DMS53 (cell line): ENCODE results near the gene MACROD1.

ENCODE experiments used
- DNase-seq: peaks from one replicate; lab custom pipeline; 2025; lab: John Stamatoyannopoulos, UW

Gene MACROD1

DNA sequence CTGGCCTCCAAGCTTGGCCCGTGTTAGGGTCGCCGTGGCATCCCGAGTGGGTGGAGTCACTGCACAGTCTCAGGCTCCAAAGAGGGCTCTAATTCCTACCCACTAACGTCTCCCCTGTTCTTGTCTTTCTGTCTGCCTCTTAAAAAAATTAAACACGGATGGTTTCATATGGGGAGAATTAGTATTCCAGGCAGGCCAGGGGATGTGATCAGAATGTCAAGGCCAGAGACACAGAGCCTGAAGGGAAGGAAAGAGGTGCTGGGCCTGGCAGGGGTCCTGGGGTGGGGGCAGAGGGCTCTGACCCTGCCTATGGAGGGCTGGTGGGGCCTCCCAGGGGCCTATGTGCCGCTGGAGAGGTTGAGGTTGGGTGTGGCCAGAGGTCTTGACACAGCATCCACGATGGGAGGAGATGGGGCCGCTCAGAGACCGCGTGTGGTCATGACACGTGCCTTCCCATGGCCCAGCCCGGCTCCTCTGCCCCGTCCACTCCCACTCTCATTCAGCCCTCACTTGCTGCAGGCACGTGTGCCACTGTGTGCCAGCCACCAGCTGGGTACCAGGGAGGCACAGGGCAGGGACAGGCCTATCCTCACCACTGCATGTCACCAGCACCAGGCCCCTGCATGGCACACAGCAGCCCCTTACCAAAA is 73.7 kb downstream of the MACROD1 start:
- no peak for DNase-seq

DNA sequence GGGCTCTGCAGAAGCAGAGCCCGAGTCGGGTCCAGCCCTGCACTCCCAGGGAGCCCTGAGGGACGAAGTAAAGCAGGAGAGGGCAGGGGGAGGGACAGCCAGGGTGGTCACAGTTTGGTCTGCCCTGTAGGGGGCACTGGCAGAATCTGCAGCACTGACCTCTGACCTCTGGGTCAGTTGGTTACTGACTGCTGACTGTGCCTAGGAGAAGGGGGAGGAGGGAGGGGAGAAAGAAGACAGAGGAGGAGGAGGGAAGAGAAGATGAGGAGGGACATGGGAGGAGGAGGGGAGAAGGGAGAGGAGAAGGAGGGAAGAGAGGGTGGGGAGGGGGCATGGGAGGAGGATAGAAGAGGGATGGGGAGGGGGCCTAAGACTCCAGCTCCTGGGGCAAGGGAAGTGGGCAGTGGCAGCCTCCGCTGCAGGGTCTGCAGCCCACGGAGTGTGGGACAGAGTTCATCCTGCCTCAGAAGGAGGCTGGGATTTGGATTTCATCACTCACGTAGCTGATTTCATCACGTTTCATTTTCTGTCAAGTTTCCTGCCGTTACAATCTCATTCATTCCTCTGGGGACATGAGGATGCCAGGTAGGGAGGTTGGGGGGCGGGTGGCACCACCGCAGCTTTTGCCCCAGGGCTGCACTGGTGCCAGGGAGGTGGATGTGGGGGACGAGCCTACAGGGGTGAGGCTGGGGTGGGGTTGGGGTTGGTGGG is 75.0 kb downstream of the MACROD1 start:
- DNase-seq = no peak

DNA sequence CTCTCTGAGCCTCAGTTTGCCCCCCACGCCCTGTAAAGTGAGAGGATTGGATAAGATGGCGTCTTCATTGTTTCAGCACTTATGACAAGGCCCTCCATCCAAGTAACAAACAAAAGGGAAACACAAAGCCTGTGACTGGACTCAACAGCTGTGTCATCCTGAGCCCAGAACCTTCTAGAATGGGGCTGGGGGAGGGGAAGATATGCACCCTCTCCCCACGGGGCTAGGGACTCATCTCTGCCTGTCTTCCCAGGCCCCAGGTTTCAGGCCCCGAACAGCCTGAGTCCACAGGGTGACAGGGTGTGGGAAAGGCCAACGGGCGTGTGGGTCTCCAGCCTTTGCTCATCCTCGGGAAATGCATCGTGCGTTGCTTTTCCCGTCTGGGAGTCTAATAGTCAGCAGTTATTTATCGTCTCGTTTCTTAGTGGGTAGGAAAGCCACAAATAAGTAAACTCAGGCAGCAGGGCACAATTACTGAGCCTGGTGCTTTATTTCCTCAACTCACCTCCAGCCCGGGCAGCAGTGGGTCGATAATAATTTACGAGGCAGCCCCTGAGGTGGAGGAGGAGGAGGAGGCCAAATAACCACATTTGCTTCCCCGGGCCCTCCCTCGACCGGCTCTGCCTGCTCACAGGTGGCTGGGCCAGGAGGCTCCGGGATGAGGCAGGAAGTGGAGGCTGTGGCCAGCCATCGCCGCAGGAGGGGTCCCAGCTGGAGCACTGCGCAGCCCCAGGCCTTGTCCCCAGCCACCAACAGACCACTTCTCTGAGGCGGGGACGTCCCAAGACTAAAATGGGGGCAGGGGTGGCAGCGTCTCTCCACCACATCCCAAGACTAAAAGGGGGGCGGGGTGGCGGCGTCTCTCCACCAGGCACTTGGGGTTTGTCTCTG is 75.8 kb downstream of the MACROD1 start:
- DNase-seq = no peak

DNA sequence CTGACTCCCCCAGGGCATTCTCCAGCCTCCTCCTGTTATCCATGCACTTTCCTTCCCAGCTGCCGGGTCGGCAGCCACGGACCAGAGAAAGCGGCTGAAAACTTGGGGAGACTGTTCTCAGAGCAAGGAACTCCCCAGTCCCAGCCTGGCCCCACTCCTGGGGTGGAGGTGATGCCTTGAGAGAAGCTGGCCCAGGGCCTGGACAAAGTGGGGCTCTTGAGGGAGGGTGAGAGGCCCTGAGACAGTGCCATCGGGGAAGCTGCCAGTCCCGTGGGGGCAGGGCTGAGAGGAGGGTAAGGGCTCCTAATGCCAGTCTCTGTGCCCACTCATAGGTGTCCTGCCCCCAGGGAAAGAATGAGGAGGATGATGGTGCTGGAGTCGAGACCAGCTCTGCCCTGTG is 76.4 kb downstream of the MACROD1 start:
- DNase-seq = no peak

DNA sequence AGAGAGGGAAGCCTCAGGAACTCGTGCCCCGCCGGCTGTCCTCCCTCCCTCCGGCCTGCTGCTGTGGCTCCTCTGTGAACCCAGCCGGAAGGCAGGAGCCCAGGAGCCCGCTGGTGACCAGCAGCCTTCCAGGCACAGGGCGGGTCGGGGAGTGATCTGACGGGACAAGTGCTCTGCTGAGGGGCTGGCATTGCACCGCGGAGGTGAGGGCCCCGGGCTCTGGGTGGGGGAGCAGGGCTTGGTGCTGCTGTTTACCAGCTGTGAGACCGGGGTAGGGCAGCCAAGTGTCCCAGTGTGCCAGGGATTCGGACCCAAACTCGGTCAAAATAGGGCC is 76.9 kb downstream of the MACROD1 start:
- DNase-seq = no peak

DNA sequence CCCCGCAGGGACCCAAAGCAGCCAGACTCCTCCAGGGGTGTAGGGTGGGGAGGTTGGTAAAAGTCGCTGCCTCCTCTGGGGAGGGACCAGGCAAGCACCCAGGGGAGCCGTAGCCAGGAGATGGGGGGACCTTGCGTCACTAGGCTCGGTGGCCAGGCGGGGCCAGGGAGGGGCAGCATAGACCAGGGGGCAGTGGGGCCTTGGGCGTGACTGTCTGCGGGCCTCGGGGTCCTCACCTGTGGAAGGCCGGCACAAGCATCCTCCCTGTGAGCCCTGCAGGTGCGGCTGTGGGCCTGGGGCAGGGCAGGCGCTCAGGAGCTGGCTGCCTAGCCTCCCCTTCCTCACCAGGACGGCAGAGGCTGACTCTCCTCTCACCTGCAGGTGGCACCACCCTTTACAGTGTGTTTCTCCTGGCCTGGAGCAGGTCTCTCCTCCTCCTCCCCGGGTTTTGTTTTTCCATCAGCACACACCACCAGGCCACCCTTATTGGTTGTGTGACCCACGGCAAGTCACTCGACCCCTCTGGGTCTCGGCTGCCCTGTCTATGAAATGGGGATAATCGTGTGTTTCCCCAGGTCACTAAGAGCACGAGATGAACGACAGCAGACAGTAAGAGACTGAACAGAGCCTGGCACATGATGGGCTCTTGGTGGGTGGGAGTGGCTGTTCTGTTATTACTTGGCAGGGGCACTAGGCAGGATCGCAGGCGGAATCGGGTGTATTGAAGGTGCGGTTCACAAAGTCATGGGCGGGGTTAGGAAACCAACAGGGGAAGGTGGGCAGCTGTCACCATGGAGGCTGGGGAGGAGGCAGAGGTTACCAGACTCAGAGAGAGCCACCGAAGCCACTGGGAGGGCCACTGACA is 77.5 kb downstream of the MACROD1 start:
- peak; percentile 38 for DNase-seq

DNA sequence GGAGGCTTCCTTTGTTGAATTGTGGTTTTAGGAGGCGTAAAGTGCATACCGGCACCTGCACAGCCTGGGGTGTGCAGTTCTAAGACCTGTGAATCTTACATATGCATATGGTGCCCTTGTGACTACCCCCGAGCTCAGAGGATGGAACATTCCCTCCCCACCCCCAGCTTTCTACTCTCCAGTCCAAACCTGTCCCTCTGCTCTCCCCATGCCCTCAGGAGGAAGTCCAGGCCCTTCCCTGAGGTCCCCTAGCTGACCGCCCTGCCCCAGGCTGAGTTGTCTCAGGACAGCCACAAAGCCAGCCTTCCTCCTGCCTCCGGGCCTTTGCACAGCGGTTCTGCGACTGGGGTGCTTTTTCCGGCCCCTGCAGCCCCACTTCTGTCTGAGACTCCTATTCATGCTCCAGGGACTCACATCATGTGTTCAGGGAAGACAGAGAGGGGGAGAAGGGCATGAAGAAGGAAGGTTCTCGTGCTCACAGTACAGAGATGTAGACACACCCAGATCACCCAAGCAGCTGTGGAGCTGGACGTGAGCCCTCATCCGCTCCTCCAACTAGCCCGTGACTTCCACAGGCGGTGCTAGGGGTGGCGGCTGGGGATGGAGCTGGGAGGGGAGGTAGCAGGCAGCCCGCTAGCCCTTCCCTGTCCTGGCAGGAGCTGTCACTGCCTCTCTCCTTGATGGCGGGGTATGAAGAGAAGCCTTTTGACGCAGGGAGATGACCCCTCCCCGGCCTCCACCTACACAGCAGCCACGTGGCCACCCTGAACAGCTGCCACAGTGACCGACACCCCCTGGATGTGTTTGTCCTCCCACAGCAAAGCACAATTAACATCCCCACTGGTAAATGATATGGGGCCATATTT is 79.4 kb downstream of the MACROD1 start:
- no peak for DNase-seq

DNA sequence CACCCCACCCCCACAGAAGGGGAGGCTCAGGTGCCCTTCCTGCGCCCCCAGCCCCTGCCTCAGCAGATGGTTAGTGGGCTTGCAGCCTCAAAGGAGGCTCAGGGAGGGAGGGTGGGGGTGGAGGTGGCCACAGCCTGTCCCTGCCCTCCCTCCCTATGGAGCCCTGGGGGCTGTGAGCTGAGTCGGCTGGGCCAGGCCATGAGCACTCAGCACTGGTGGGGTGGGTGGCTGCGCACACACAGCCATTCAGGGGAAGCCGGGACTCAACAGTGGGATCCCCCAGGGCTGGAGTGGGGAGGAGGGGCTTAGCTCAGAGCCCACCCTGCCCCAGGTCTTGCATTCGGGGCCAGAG is 80.0 kb downstream of the MACROD1 start:
- no peak for DNase-seq

DNA sequence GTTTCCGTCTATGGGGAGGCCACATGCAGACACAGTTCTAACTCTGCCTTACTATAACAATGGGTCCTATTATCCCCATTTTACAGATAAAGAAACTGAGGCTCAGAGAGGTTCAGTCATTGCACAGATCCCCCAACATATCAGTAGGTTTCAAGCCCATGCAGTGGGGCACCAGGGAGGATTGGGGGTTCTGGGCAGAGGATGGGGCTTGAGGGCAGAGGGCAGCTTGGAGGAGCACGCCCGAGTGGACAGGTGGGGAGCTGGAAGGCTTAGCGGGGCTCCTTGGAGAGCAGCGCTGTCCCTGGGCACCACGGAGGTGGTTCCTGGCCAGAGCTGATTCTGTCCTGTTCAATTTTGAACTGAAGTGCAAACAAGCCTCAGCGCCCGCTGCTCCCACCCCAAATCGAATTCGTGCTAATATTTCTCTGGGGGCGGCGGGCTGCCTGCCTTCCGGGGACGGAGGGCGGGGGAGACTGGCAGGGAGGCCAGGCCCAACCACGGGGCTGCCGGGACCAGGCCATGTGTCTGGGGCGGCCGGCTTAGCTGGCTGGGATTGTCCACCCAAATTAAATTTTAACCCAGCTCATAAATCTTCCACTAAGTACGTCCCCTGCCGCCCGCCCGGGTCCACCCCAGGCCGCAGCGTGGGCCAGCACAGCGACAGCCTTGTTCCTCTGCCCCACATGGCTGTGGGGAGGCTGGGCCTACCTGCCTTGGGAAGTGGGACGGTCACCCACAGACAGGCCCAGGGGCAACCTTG is 80.8 kb downstream of the MACROD1 start:
- DNase-seq = no peak

DNA sequence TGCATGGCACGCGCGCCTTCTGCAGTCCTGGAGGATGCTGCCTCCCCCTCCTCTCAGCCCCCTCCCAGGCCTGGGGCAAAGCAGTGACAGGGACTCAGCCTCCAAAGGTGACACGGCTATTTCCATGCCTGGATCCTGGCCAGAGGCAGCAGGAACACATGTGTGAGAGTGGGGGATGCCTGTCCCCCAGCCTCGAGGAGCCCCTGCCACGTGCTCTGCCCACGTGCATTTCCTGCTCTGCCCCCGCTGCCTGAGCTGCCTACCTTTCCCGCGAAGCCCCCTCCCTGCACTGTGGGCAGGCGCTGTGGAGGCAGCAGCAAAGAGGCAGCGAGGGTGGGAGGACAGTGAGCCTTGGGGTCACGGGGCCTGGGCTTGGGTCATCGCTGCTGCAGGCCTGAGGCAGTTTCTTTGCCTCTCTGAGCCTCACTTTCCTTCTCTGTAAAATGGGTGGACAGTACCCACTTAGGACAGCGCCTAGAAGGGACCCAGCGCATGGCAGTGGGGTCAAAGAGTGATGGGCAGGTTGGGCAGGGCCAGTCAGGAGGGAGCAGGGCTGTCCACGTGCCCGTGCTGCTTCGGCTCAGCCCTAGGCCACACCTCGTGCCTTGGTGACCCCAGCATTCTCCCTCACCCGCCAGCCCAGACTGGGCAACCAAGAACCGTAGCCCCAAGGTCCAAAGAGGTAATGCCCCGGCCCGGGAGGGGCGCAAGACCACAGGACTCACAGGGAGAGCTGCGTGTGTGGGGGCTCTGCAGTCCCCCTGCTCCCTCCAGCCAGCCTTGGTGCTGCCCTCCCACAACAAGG is 81.6 kb downstream of the MACROD1 start:
- no peak for DNase-seq

DNA sequence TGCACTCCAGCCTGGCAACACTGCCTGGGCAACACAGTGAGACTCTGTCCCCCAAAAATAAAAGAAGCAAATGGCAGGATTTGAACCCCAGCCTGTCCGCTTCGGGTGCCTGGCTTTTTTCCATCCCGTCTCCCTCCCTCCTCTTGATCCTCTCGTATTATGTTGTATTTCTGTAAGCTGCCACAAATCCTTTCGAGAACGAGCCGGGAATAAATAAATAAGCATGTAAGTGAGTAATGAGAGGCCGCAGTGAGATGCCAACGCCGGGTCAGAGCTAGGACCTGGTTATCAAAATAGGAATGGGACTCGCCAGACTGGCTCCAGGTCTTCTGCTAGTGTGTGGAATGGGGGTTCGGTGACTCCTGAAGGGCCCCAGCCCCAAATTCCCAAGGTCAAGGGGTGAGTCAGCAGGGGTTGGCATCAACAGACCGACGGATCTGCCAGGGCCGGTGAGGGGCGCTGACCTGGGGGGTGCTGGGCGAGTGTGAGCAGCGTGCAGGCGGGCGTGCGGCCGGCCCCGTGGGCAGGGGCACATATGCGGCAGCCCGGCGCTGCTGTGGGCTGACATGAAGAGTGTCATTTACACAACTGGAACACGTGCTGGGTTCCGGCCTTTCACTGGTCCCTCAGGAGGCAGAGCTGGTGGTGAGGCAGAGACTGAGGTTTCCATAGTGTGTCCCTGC is 82.4 kb downstream of the MACROD1 start:
- DNase-seq = no peak

DNA sequence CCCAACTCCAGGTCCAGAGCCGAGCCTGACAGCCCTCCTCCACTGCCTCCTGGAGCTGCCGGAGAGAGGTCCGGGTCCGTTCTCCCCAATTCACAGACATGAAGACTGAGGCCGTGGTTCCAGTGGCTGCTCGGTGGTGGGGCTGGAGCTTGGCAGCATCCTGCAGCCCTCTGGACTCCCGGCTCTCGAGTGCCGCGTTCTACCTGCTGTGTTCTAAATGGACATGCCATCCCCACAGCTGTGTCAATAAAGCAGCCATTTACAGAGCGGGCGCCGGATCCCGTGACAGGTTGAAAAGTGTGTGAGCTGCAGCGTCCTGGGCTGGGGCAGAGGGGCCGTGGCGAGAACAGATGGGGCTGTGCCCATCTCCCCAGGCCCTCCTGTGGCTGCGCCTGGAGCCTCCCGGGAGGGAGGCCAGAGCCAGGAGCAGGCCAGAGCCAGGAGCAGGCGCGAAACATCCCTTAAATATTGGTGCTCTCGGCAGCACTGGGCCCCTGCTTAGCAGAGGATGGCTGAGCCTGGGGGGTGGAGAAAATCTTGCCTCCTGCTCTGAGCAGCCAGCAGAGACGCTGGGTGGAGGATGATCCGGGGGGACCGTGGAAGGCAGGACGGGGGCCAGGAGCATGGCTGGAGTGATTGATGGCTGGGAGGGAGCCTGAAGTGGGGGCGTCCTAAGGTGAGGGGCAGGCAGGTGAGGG is 84.0 kb downstream of the MACROD1 start:
- DNase-seq = peak; percentile 97

DNA sequence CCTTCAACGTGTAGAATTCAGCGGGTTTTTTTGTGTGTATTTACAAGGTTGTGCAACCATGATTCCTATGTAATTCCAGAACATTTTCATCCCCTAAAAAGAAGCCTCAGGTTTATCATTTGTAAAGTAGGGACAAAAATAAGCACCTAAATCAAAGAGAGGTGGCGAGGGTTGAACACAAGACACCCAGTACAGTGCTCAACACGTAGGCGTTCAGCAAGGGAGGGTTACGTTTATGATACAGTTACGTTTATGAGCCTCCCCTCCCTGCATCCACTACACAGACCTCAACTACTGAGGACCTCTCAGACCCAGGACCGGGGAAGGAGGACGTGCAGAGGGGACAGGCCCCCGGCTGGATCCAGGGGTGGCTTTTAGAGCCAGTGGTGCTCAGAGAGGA is 85.5 kb downstream of the MACROD1 start:
- no peak for DNase-seq

DNA sequence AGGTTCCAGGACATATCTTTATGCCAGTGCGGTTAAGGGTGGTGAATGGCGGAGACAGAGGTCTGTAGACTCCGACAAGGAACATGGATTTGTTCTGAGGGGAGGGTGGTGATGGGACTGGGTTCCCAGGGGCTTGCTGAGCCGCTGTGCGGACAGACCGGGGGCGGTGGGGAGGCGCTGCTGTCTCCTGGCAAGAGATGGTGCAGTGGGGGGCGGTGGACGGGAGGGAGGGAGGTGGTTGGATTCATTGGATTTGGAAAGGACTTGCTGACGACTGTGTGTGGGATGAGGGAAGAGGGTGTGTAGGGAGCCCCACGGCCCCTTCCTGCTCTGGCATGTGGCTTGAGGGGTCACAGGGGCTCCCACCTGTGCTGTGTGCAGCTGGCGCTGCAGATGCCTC is 87.0 kb downstream of the MACROD1 start:
- DNase-seq = no peak

DNA sequence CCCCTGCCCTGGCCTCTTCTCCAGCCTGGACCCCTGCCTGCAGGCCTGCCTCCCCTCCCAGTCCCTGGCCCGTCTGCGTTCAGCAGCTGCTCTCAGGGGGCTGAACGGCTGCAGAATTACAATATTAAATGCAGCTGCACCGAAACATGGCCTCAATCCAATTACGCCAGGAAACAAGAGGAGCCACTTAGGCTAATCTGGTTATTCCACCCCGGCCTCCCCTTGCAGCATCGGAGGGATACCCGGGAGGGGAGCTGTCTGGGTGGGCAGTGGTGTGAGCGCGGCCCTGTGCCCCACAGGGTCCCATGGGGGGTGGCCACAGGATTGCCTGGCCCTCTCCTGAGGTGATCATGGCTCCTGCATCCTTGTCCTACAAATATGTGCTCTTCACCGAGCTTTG is 87.6 kb downstream of the MACROD1 start:
- DNase-seq = no peak

DNA sequence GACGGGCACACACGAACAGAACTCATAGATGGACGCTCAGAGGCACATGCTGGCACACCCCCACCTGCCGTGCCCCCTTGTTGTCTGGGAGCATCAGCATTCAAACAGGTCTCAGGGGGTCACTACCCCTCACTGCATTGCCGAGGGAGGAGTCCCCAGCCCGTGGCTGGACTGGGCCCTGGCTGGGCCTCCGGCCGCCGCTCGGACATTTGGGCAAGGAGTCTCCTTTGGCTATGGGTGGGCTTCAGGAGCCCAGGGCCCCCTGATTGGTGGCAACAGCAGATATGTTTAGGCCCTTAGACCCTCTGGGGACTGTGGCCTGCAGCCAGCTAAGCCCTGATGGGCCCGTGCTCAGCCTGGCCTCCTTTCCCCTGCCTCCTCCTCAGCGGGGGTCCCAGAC is 88.3 kb downstream of the MACROD1 start:
- DNase-seq = no peak

DNA sequence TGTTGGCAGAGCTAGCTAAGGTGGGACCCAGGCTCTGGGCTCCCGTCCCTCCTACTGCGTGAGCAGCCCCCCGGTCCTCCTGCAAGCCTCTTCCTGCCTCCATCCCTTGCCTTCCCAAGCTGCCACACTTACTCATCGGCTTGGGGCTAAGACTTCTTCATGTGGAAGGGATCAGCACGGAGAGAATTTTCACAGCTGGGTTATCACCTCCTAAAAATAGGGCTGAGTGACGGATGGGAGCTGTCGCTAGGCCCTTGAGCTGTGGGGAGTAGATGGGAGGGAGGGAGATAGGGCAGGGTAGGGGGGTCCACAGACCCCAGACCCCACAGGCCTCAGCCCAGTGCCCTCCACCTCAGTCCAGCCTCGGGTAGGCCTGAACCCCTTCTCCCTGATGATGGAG is 89.2 kb downstream of the MACROD1 start:
- no peak for DNase-seq

DNA sequence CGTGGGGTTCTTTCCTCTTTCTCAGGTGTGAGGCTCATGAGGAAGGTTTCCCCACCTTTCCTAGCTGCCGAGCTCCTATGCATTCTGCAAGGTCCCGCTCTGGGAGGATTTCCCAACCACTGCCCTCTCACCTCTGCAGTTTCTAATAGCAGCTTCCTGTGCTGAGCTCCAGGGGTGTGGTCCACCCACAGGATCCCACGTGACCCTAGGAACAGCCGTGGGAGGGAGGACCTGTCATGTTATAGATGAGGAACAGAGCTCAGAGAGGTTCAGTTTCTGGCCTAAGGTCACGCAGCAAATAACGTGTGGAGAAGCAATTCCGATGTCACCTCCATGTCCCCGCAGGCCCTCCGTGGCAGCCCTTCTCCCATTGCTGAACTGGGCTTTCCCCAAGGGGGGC is 91.7 kb downstream of the MACROD1 start:
- no peak for DNase-seq
